ENCODE data around the gene PAPPA. TPM values are rescaled to one million over a fixed set of nuclear protein-coding genes. Genes with fewer than 3 reads are reported as not detected.

The PAPPA gene
- total RNA-seq, 3 donors from 2014 or later, result 0.61 to 2.5 (median 1.9) TPM

DNA sequence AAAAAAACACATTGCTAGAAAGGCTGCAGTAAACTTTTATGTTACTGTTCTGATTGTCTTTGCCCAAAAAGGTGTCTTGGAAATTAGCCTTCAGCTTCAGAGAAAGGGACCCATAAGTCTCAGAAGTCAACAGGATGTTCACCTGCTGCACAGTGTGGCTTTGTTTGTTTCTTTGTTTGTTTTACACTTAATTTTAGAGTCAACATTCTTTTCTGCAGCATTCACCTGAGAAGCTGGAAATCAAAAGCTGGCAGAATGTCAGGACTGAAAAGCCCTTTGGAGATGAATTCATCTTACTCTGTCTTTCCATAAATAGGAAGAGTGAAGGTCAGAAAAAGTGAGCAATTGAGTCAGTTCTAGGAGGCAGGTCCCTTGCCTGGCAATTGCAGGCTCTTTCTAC, 170.0 kb downstream of the PAPPA start:
- no peak overlapping the region for H3K4me3 ChIP-seq
- intact Hi-C loops (cut with DNase I, micrococcal nuclease), result no loop called here
- TF ChIP-seq, protein P1, sequence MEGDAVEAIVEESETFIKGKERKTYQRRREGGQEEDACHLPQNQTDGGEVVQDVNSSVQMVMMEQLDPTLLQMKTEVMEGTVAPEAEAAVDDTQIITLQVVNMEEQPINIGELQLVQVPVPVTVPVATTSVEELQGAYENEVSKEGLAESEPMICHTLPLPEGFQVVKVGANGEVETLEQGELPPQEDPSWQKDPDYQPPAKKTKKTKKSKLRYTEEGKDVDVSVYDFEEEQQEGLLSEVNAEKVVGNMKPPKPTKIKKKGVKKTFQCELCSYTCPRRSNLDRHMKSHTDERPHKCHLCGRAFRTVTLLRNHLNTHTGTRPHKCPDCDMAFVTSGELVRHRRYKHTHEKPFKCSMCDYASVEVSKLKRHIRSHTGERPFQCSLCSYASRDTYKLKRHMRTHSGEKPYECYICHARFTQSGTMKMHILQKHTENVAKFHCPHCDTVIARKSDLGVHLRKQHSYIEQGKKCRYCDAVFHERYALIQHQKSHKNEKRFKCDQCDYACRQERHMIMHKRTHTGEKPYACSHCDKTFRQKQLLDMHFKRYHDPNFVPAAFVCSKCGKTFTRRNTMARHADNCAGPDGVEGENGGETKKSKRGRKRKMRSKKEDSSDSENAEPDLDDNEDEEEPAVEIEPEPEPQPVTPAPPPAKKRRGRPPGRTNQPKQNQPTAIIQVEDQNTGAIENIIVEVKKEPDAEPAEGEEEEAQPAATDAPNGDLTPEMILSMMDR (IDR thresholded peaks at IDR 0.05), result no peak
- no peaks in the 10 kb centered on the region for H3K36me3 ChIP-seq (ENCODE audit: low read depth)
- no peak for DNase-seq
- no peaks in the 10 kb centered on the region for H3K9me3 ChIP-seq
- ATAC-seq, result no peak
- no peaks in the 10 kb centered on the region for H3K4me1 ChIP-seq (ENCODE audit: low read depth)

DNA sequence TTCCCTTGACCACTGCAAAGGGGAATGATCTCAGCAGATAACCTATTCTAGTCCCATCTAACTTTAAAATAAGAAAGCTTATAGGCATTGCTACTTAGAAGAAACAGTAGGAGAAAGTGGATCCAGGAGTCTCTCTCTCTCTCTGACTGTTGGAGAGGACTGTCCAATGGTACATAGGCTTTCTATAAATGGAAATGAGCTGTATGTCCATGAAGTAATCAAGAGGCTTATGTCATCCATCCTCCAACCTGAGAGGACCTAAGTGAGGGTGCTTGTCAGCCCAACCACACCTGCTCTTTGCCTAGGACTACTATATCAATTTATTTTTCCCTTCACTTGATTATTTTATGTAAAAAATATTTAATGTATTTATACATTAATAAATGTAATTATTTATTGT, 172.3 kb downstream of the PAPPA start:
- TF ChIP-seq, protein P1 (IDR thresholded peaks at IDR 0.05), result no peak
- Histone ChIP-seq H3K36me3 (ENCODE audit: low read depth) (no peaks in the 10 kb centered on the region), H3K4me3 (no peak overlapping the region), H3K9me3 (no peaks in the 10 kb centered on the region), H3K4me1 (ENCODE audit: low read depth) (no peaks in the 10 kb centered on the region)
- DNase-seq (no peak), ATAC-seq (no peak)
- intact Hi-C loops (cut with DNase I, micrococcal nuclease), result no loop called here

DNA sequence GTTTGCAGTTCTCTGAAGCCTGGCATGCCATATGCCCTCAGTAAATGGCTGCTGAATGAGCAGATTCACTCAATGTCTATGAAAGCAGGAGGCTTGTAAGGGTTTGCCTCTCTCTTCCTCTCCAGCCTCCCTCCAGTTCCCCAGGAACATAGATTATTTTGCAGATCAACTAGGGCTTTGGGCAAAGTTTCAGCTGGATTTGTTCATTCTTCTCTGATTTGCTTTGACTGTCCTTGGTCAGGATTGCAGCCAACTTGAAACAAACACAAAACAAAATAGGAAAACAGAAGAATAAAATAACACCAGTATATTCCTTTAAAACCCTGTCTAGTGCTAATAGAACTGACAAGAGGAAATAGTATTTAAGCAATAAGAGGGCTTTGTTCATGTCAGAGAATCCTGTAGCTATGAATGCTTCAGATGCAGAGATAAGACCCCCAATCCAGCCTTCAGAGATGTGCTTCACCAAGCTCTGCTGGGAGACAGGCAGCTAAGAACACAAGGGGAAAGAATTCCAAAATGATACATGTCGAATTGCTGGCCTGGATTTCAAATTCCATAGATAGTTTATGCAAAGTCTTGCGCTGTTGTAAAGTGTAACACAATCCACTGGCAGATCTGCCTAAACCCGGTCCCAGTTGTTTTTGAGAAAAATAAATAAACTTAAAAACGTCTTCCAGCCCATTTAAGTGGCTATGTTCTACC, 174.3 kb downstream of the PAPPA start:
- intact Hi-C loops (cut with DNase I, micrococcal nuclease), result no loop called here

DNA sequence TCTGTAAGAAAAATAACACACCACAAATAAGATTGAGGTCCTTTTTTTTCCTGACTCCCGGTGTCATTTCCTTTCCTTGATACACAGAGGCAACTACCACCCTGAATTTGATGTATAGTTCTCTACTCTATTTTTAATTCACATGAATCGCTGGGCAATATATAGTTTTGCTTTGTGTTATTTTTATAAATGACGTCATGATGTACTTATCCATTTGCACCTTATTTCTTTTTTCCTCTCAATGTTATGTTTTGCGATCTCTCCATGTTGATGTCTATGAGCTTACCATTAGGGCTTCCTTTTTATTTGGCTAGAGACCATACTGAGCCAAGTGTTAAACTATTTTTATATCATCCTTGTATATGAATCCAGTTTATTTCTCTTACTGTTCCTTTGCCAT, 175.9 kb downstream of the PAPPA start:
- Histone ChIP-seq H3K9me3 (no peaks in the 10 kb centered on the region), H3K36me3 (ENCODE audit: low read depth) (no peaks in the 10 kb centered on the region), H3K4me3 (no peak overlapping the region), H3K4me1 (ENCODE audit: low read depth) (no peaks in the 10 kb centered on the region)
- intact Hi-C loops (cut with DNase I, micrococcal nuclease), result no loop called here
- ATAC-seq, result no peak
- TF ChIP-seq, protein P1 (IDR thresholded peaks at IDR 0.05), result no peak
- DNase-seq, result no peak

More for the DNA sequence above, 174.3 kb downstream of the PAPPA start:
- no peaks in the 10 kb centered on the region for H3K36me3 ChIP-seq (ENCODE audit: low read depth)
- TF ChIP-seq, protein P1 (IDR thresholded peaks at IDR 0.05), result no peak
- no peaks in the 10 kb centered on the region for H3K4me1 ChIP-seq (ENCODE audit: low read depth)
- no peak overlapping the region for H3K4me3 ChIP-seq
- H3K9me3 ChIP-seq, result no peaks in the 10 kb centered on the region
- ATAC-seq (no peak), DNase-seq (no peak)

DNA sequence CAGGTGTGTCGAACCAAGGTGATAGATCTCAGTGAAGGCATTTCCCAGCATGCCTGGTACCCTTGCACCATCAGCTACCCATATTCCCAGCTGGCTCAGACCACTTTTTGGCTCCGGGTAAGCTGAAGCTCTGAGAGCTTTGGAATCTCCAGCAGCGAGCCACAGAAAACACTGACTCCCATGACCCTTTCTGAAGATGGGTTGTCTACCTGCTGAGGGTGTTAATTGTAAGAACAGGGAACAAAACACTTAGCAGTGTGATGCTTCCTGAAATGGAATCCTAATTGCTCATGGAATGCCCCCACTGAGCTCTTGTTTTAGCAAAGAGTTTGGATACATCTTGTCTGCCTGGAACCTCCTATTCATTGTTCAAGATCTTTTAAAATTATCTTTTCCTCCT, 177.7 kb downstream of the PAPPA start:
- Histone ChIP-seq H3K4me3 (no peak overlapping the region), H3K9me3 (no peaks in the 10 kb centered on the region)
- no peak for ATAC-seq

More for the DNA sequence above, 177.7 kb downstream of the PAPPA start:
- Histone ChIP-seq H3K36me3 (ENCODE audit: low read depth) (no peaks in the 10 kb centered on the region), H3K4me1 (ENCODE audit: low read depth) (no peaks in the 10 kb centered on the region)
- intact Hi-C loops (cut with DNase I, micrococcal nuclease), result no loop called here
- no peak for DNase-seq
- TF ChIP-seq, protein P1 (IDR thresholded peaks at IDR 0.05), result no peak
